CD14-positive monocyte (primary cell): ENCODE results near the gene WDR7. TPM values are rescaled to one million over a fixed set of nuclear protein-coding genes. Genes with fewer than 3 reads are reported as not detected.

Source experiments
- DNase-seq, 3 donors: peaks; one replicate each; pipeline ENCODE4 v3.0.0-alpha.2; 2011 to 2022
- H2AFZ ChIP-seq: 2 replicates; pipeline ENCODE4 v1.6.0; 2012; ENCODE audit warnings: mild to moderate bottlenecking, low read depth, low read length, inconsistent platforms; ENCODE audit not compliant: insufficient read depth, poor library complexity, severe bottlenecking
- H3K27ac ChIP-seq, 2 donors: 1 replicate in 1 of 2; 2 replicates in 1 of 2; pipeline ENCODE4 v1.5.1; 2012 to 2013; ENCODE audit warnings: low read length in 2 of 2, control low read depth in 1 of 2, inconsistent platforms in 1 of 2, low read depth in 1 of 2, mild to moderate bottlenecking in 1 of 2
- H3K27me3 ChIP-seq, 2 donors: one replicate each; pipeline versions ENCODE4 v1.6.0 to v1.6.1; 2011 to 2013; ENCODE audit warnings: low read length in 2 of 2; ENCODE audit not compliant: control insufficient read depth in 2 of 2, insufficient read depth in 2 of 2
- H3K36me3 ChIP-seq, 2 donors: replicated peaks in 1 of 2; 1 replicate in 1 of 2; 2 replicates in 1 of 2; pipeline versions ENCODE4 v1.5.1 to v1.6.1; 2012 to 2013; ENCODE audit warnings: low read length in 2 of 2, control low read depth in 1 of 2, inconsistent platforms in 1 of 2, mild to moderate bottlenecking in 1 of 2; ENCODE audit not compliant: insufficient read depth in 2 of 2, control insufficient read depth in 1 of 2
- H3K4me1 ChIP-seq, 2 donors: 1 replicate in 1 of 2; 2 replicates in 1 of 2; pipeline versions ENCODE4 v1.5.1 to v1.6.1; 2012 to 2013; ENCODE audit warnings: low read length in 2 of 2, control low read depth in 1 of 2, inconsistent platforms in 1 of 2, mild to moderate bottlenecking in 1 of 2, moderate library complexity in 1 of 2; ENCODE audit not compliant: insufficient read depth in 2 of 2, control insufficient read depth in 1 of 2
- H3K4me2 ChIP-seq: replicated peaks from 2 replicates; pipeline ENCODE3; 2012; ENCODE audit warnings: low read length, moderate library complexity, mild to moderate bottlenecking; ENCODE audit not compliant: poor library complexity, severe bottlenecking; ENCODE audit errors: extremely low read depth
- H3K4me3 ChIP-seq, 3 experiments: fragments of 200-600 bp in 1 of 3; sonication (generic) in 1 of 3; replicated peaks in 1 of 3; 1 replicate in 2 of 3; 2 replicates in 1 of 3; pipeline ENCODE4 v1.5.1; 2011 to 2013; ENCODE audit warnings: low read length in 3 of 3, mild to moderate bottlenecking in 3 of 3, control low read depth in 2 of 3, low read depth in 2 of 3, inconsistent platforms in 1 of 3, moderate library complexity in 1 of 3
- H3K79me2 ChIP-seq: 2 replicates; pipeline ENCODE4 v1.6.0; 2012; ENCODE audit warnings: mild to moderate bottlenecking, control low read depth, inconsistent platforms, low read length, moderate library complexity; ENCODE audit not compliant: insufficient read depth
- H3K9ac ChIP-seq: 2 replicates; pipeline ENCODE4 v1.6.0; 2017; ENCODE audit warnings: low read length, mild to moderate bottlenecking; ENCODE audit not compliant: insufficient read depth, poor library complexity, severe bottlenecking
- H3K9me3 ChIP-seq, 2 donors: replicated peaks in 1 of 2; 1 replicate in 1 of 2; 2 replicates in 1 of 2; pipeline versions ENCODE4 v1.5.1 to v1.6.1; 2012 to 2013; ENCODE audit warnings: low read length in 2 of 2, control low read depth in 1 of 2; ENCODE audit not compliant: control insufficient read depth in 1 of 2, insufficient read depth in 1 of 2
- H4K20me1 ChIP-seq: 2 replicates; pipeline ENCODE4 v1.6.0; 2012; ENCODE audit warnings: mild to moderate bottlenecking, low read length, control low read depth, moderate library complexity; ENCODE audit not compliant: insufficient read depth
- H3K27ac Mint-ChIP-seq, 7 donors: one replicate each; pipeline ENCODE4 v1.8.0; 2020; ENCODE audit warnings: mild to moderate bottlenecking in 7 of 7, mixed read lengths in 7 of 7, moderate library complexity in 6 of 7, inconsistent platforms in 2 of 7
- H3K27me3 Mint-ChIP-seq, 3 donors: one replicate each; pipeline ENCODE4 v1.8.0; 2021 to 2022; ENCODE audit warnings: low read depth in 3 of 3, mild to moderate bottlenecking in 3 of 3, mixed read lengths in 3 of 3, moderate library complexity in 3 of 3, inconsistent platforms in 1 of 3
- H3K36me3 Mint-ChIP-seq, 2 donors: one replicate each; pipeline ENCODE4 v1.8.0; 2020; ENCODE audit warnings: mixed read lengths in 2 of 2, inconsistent platforms in 1 of 2, mild to moderate bottlenecking in 1 of 2
- H3K4me1 Mint-ChIP-seq: one replicate; pipeline ENCODE4 v1.8.0; 2020; ENCODE audit warnings: mild to moderate bottlenecking, mixed read lengths
- H3K4me3 Mint-ChIP-seq, 2 donors: one replicate each; pipeline ENCODE4 v1.8.0; 2020; ENCODE audit warnings: mild to moderate bottlenecking in 2 of 2, mixed read lengths in 2 of 2, moderate library complexity in 1 of 2
- H3K9me3 Mint-ChIP-seq, 7 donors: one replicate each; pipeline ENCODE4 v1.8.0; 2020 to 2022; ENCODE audit warnings: mixed read lengths in 7 of 7, mild to moderate bottlenecking in 6 of 7, moderate library complexity in 6 of 7, inconsistent platforms in 2 of 7
- WGBS: methylation state at CpG from one replicate; pipeline ENCODE4 v1.1.5; 2013; ENCODE audit warnings: missing lambda C conversion rate; ENCODE audit not compliant: insufficient coverage; 5-methylcytosine and 5-hydroxymethylcytosine counted together
- intact Hi-C, 2 donors: fragments of 100-400 bp; cut with micrococcal nuclease; formaldehyde crosslinking; loops; one replicate each; pipeline versions ENCODE4 v1.15.0 to v1.15.1; 2023
- polyA plus RNA-seq, 3 donors: library from polyadenylated mRNA; depleted of rRNA in 1 of 3; unstranded in 2 of 3; stranded (reverse) in 1 of 3; fragments of 300-500 nt in 2 of 3; fragments of >200 nt in 1 of 3; fragmentation: Illumina TruSeq in 2 of 3; gene quantifications; 1 replicate in 2 of 3; 2 replicates in 1 of 3; pipeline ENCODE4 v1.2.3, GENCODE V29; 2012 to 2021
- TF ChIP-seq, protein P1 (sequence below): fragments of 200-600 bp; IDR thresholded peaks from one replicate; pipeline ENCODE4 v1.8.0; 2022; ENCODE audit warnings: antibody characterized with exemption, mild to moderate bottlenecking

Gene WDR7
- polyA plus RNA-seq, 3 donors: 9.1 to 23.6 (median 9.5) TPM

DNA sequence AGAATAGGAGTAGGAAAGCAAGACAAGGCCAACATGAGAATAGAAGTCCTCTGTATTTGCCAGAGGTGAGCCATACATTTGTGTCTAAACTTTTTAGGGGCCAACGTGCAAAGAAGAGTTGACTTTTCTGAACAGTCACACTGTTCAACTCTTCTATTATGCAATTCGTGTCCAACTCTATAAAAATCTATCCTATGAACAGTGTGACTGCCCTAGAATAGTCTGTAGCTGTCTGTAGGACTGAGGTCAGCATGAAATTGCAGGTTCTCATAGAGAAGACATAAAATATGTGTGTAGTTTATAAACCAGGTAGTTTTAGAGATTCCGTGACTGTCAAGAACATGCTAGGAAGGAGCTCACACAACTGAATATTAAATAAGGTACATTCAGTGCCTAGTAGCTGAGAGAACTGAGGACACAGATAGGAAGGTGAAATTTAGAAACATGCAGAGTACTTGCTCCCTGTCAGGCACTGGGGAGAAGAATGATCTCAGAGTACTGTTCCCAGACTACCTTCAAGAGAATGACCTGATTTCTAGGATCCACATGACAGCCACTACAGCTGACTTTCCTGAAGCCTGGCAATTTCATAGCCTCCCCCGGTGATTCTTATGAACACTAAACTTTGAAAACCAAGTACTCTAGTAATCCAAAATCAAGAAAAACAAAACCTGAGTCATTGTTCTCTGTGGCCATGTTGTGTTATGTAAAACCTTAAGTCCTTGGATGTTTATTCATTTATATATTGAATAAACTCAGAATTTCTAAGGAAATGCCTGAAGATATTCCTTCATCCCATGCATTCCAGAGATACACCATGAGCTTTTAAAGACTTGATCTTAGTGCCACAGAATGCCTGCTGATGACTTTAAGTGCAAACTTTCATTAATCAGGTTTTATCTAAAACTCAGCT lies 294.3 kb downstream of the WDR7 start:
- peaks cover 20 to 24% of the 10 kb centered on the region in 2 donors for H3K36me3 Mint-ChIP-seq
- H3K27ac Mint-ChIP-seq: no peak overlapping the region
- no peaks in the 10 kb centered on the region for H3K4me1 Mint-ChIP-seq
- Histone ChIP-seq H4K20me1 (no peaks in the 10 kb centered on the region), H3K4me3 (no peak overlapping the region), H3K9ac (no peak overlapping the region), H3K27me3 (no peaks in the 10 kb centered on the region), H2AFZ (no peak overlapping the region), H3K9me3 (no peaks in the 10 kb centered on the region), H3K4me2 (no peak overlapping the region), H3K36me3 (peaks cover 4 to 14% of the 10 kb centered on the region in 2 donors), H3K4me1 (no peaks in the 10 kb centered on the region), H3K27ac (no peak overlapping the region), H3K79me2 (no peaks in the 10 kb centered on the region)
- no peaks in the 10 kb centered on the region for H3K27me3 Mint-ChIP-seq
- TF ChIP-seq, protein P1, sequence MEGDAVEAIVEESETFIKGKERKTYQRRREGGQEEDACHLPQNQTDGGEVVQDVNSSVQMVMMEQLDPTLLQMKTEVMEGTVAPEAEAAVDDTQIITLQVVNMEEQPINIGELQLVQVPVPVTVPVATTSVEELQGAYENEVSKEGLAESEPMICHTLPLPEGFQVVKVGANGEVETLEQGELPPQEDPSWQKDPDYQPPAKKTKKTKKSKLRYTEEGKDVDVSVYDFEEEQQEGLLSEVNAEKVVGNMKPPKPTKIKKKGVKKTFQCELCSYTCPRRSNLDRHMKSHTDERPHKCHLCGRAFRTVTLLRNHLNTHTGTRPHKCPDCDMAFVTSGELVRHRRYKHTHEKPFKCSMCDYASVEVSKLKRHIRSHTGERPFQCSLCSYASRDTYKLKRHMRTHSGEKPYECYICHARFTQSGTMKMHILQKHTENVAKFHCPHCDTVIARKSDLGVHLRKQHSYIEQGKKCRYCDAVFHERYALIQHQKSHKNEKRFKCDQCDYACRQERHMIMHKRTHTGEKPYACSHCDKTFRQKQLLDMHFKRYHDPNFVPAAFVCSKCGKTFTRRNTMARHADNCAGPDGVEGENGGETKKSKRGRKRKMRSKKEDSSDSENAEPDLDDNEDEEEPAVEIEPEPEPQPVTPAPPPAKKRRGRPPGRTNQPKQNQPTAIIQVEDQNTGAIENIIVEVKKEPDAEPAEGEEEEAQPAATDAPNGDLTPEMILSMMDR: no peak
- intact Hi-C loops: no loop called here
- WGBS: no CpG with 5 or more reads among the region's 4 CpGs
- DNase-seq: no peak
- no peaks in the 10 kb centered on the region for H3K9me3 Mint-ChIP-seq
- no peak overlapping the region for H3K4me3 Mint-ChIP-seq

DNA sequence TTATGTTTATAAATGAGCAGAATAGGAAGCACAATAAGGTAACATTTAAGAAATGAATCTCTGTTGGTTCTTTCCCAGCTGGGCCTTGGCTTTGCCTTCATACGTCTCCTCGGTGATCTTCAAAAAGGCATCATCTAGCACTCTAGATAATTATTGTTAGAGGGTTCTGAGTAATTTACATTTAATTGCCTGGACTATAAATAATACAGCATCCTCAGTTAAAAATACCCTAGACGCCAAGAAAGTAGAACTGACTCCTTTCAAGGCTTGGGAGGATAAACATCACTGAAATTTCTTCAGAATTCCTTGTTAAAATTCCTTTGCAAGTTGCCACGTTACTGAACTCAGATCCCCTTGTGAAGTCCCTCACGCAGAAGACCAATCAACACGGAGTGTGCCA lies 296.1 kb downstream of the WDR7 start:
- Histone ChIP-seq H3K9ac (no peak overlapping the region), H3K4me2 (no peak overlapping the region), H3K4me3 (no peak overlapping the region), H3K9me3 (no peaks in the 10 kb centered on the region), H3K4me1 (no peaks in the 10 kb centered on the region), H4K20me1 (no peaks in the 10 kb centered on the region), H3K36me3 (peaks cover 0 to 6% of the 10 kb centered on the region in 2 donors), H3K27me3 (no peaks in the 10 kb centered on the region), H3K79me2 (no peaks in the 10 kb centered on the region), H2AFZ (no peak overlapping the region), H3K27ac (no peak overlapping the region)
- no peaks in the 10 kb centered on the region for H3K4me1 Mint-ChIP-seq
- H3K36me3 Mint-ChIP-seq: peaks cover 9 to 14% of the 10 kb centered on the region in 2 donors
- H3K4me3 Mint-ChIP-seq: no peak overlapping the region
- no peaks in the 10 kb centered on the region for H3K9me3 Mint-ChIP-seq
- H3K27me3 Mint-ChIP-seq: no peaks in the 10 kb centered on the region
- no peak for DNase-seq
- H3K27ac Mint-ChIP-seq: peak overlapping the region in 1 of 7 donors; percentile 52
- TF ChIP-seq, protein P1: no peak
- 97% methylated on average over 4 of the region's 6 CpGs for WGBS
- intact Hi-C loops: no loop called here
